Coronary artery (tissue), 2 donors: Measurements from ENCODE around the gene SEMA3E.
"Not testable (repeated sequence)": the region's sequence is repeated elsewhere in the genome, so short reads cannot be mapped to it uniquely, and the experiment has no call there.

Source experiments
- DNase-seq: peaks from one replicate; pipeline ENCODE4 v3.0.0-alpha.2; 2017; ENCODE audit warnings: low spot score
- H3K27ac ChIP-seq, 2 donors: fragments of 200-600 bp; sonication (generic); one replicate each; pipeline ENCODE4 v1.5.1; 2016 to 2019
- H3K4me3 ChIP-seq: fragments of 200-600 bp; sonication (generic); 2 replicates; pipeline ENCODE4 v1.5.1; 2016; ENCODE audit warnings: mild to moderate bottlenecking, moderate library complexity
- CTCF ChIP-seq: fragments of 200-600 bp; sonication (generic); IDR thresholded peaks from one replicate; pipeline ENCODE4 v1.5.1; 2019; ENCODE audit warnings: antibody characterized with exemption

Gene SEMA3E

GRCh38 chr7:83469076-83469475 is 179.9 kb downstream of the SEMA3E start:
- DNase-seq: no peak
- no peak for TF ChIP-seq CTCF
- no peak overlapping the region for H3K4me3 ChIP-seq
- no peak overlapping the region for H3K27ac ChIP-seq

GRCh38 chr7:83468251-83468739 is 180.6 kb downstream of the SEMA3E start:
- Histone ChIP-seq H3K4me3 (no peak overlapping the region), H3K27ac (no peak overlapping the region)
- no peak for TF ChIP-seq CTCF
- no peak for DNase-seq

- no peak for DNase-seq
- no peak for TF ChIP-seq CTCF
- Histone ChIP-seq H3K4me3 (no peak overlapping the region), H3K27ac (no peak overlapping the region)
Measured at GRCh38 chr7:83467493-83467892, 181.4 kb downstream of the SEMA3E start.

GRCh38 chr7:83466956-83467355 is 182.0 kb downstream of the SEMA3E start:
- H3K27ac ChIP-seq: no peak overlapping the region
- DNase-seq: no peak
- H3K4me3 ChIP-seq: no peak overlapping the region
- no peak for TF ChIP-seq CTCF

GRCh38 chr7:83466187-83466923 is 182.6 kb downstream of the SEMA3E start:
- Histone ChIP-seq H3K27ac (no peak overlapping the region), H3K4me3 (no peak overlapping the region)
- no peak for TF ChIP-seq CTCF
- DNase-seq: no peak

- TF ChIP-seq CTCF: no peak
- DNase-seq: no peak
- Histone ChIP-seq H3K27ac (no peak overlapping the region), H3K4me3 (no peak overlapping the region)
Measured at GRCh38 chr7:83465643-83466042, 183.3 kb downstream of the SEMA3E start.

GRCh38 chr7:83461820-83462219 is 187.1 kb downstream of the SEMA3E start:
- not testable (repeated sequence) for DNase-seq, H3K27ac ChIP-seq, H3K4me3 ChIP-seq

GRCh38 chr7:83459930-83460653 is 188.8 kb downstream of the SEMA3E start:
- H3K4me3 ChIP-seq, DNase-seq: not testable (repeated sequence)

GRCh38 chr7:83459101-83459929 is 189.6 kb downstream of the SEMA3E start:
- not testable (repeated sequence) for H3K4me3 ChIP-seq, H3K27ac ChIP-seq, DNase-seq

More at GRCh38 chr7:83459930-83460653, 188.8 kb downstream of the SEMA3E start:
- H3K27ac ChIP-seq: not testable (repeated sequence)
